A549 (cell line): ENCODE results near the gene RGL1.

ENCODE experiments used
- CTCF ChIP-seq: fragments of >200 bp; sonication (Bioruptor Twin); formaldehyde crosslinking; IDR thresholded peaks from 3 replicates; pipeline ENCODE4 v1.5.1; 2016
- ELK1 ChIP-seq: fragments of 150-350 bp; IDR thresholded peaks from 2 replicates; pipeline ENCODE4 v1.6.1; 2014; ENCODE audit warnings: low read depth, mild to moderate bottlenecking, low read length
- EP300 ChIP-seq, 2 experiments: fragments of >200 bp; sonication (Bioruptor Twin); formaldehyde crosslinking; IDR thresholded peaks; 2 replicates in 1 of 2; 3 replicates in 1 of 2; pipeline ENCODE4 v1.6.1; 2016 to 2017
- MYC ChIP-seq: IDR thresholded peaks from 2 replicates; pipeline ENCODE4 v1.6.1; 2012; ENCODE audit warnings: mild to moderate bottlenecking, inconsistent platforms, low read length, improper control_type of control experiment, borderline replicate concordance
- NFE2L2 ChIP-seq: fragments of 150-350 bp; conservative IDR thresholded peaks from 2 replicates; pipeline ENCODE4 v1.6.1; 2014; ENCODE audit warnings: low read length
- REST ChIP-seq: fragments of 200-600 bp; sonication (generic); IDR thresholded peaks from 2 replicates; pipeline ENCODE4 v1.6.1; 2016; ENCODE audit warnings: antibody characterized with exemption, mild to moderate bottlenecking, moderate library complexity
- SMC3 ChIP-seq: fragments of >200 bp; sonication (Bioruptor Twin); formaldehyde crosslinking; IDR thresholded peaks from 3 replicates; pipeline ENCODE4 v1.6.1; 2018; ENCODE audit warnings: inconsistent platforms

GRCh38 chr1:183915625-183916510 lies 110.9 kb downstream of the RGL1 start:
- TF ChIP-seq MYC = 0 out of 2 replicates have a peak, but pooled peaks have one; percentile 28
- no peak for TF ChIP-seq NFE2L2
- peak; percentile 95 for TF ChIP-seq CTCF
- no peak for TF ChIP-seq EP300 (IDR thresholded peaks at IDR 0.05)
- peak; percentile 98 for TF ChIP-seq SMC3
- no peak for TF ChIP-seq ELK1
- TF ChIP-seq REST = no peak
